GM12872 (cell line): ENCODE data around the gene TUBG2.

Experiments used
- CTCF ChIP-seq: IDR thresholded peaks from 3 replicates; pipeline ENCODE4 v1.5.1; 2011; ENCODE audit warnings: low read depth, mild to moderate bottlenecking, low read length, moderate library complexity; ENCODE audit not compliant: insufficient read depth

The TUBG2 gene

DNA sequence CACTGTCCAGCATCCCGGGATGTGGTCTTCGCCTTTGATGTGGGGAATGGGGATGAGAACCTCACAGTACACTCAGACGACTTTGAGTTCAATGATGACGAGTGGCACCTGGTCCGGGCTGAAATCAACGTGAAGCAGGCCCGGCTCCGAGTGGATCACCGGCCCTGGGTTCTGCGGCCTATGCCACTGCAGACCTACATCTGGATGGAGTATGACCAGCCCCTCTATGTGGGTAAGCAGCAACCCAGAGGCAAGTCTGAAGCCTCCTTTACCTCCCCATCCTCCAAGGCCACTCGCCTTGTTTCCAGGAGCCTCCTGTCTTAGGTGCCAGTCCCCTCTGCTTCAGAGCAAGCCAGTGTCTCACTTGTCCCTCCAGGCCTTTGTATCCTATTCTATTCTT lies 33.4 kb downstream of the TUBG2 start:
- no peak for TF ChIP-seq CTCF

- no peak for TF ChIP-seq CTCF
Observed at GRCh38 chr17:42694524-42694923, 35.4 kb downstream of the TUBG2 start.

GRCh38 chr17:42695500-42695899 lies 36.4 kb downstream of the TUBG2 start:
- TF ChIP-seq CTCF: no peak

GRCh38 chr17:42697108-42697811 lies 38.2 kb downstream of the TUBG2 start:
- TF ChIP-seq CTCF: no peak

DNA sequence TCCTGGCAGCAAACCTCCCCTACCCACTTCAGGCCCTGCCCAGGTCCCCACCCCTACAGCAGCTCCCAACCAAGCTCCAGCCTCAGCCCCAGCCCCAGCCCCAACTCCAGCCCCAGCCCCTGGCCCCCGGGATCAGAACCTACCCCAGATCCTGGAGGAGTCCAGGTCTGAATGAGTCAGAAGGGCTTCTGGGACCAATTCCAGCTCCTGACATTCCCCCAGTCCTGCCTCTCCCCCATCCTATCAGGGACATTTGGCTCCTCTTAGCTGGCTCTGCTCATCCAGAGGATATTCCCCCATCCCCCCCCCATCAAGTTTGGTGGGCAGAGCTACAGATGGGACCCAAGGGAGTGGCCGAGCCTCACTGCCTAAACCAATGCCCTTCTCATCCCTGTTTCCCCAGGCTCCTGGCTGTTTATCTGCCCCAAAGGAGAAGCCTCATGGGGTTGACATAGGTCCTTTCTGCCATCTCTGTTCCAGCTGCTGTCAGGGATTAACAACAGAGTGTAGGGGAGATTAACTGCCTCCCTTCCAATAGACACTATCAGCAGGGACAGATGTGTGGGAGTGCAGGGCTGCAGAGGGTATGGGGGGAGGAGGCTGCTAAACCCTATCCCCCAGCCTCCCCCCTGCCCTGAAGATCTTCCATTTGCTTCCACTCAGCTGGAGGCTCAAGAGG lies 39.8 kb downstream of the TUBG2 start:
- no peak for TF ChIP-seq CTCF

GRCh38 chr17:42699415-42699740 lies 40.3 kb downstream of the TUBG2 start:
- no peak for TF ChIP-seq CTCF

DNA sequence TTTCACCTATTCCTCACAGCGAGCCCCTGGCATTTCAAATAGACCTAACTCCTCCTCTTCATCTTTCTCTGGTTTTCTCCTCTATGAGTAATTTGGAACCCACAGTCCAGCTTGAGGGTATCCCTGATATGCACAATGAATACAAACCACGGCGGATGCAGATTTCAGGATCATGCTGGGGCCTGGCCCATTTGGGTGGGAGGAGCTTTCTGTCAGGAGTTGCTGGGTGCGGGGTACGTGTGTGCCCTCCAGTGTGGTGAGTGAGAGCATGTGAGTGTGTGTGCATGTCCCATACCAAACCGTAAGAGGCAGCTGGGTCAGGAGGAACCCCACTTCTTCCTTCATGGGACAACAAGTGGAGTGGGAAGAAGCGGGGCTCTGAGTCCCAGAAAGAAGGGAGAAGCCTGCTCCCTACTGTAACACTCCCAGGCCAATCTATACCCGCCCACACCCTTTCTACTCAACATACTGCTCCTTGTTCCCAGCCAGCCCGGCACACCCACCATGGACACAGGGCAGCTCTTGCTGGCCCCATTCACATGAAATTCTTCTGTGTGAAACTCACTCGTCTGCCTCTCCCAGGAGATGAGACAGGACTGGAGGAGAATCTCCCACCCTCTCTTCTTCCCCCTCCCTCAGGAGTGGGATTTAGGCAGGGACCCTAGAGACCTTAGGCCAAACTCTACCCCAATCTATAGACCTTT lies 41.7 kb downstream of the TUBG2 start:
- TF ChIP-seq CTCF: no peak
